ENCODE measurements around the gene TMEM256. TPM values are rescaled to one million over a fixed set of nuclear protein-coding genes. Genes with fewer than 3 reads are reported as not detected.

The TMEM256 gene
- total RNA-seq, 2 donors from 2014 or later = 64.8 to 88.2 TPM

GRCh38 chr17:7356756-7357155, 47.1 kb downstream of the TMEM256 start:
- Mint-ChIP-seq H3K4me3 (no peak overlapping the region), H3K9me3 (no peaks in the 10 kb centered on the region), H3K36me3 (ENCODE audit: insufficient read depth in 2 of 2) (peaks cover 0 to 2% of the 10 kb centered on the region in 2 donors), H3K27ac (no peak overlapping the region), H3K4me1 (ENCODE audit: low read depth) (peaks cover 30% of the 10 kb centered on the region), H3K27me3 (ENCODE audit: low read depth) (peaks cover 11% of the 10 kb centered on the region)
- DNase-seq = no peak
- no peak for ATAC-seq (replicated peaks in 1 of 2)

GRCh38 chr17:7356072-7356549, 47.8 kb downstream of the TMEM256 start:
- Mint-ChIP-seq H3K9me3 (no peaks in the 10 kb centered on the region), H3K27me3 (ENCODE audit: low read depth) (peaks cover 6% of the 10 kb centered on the region)
- peak; percentile 66 to 70 for ATAC-seq (replicated peaks in 1 of 2)

GRCh38 chr17:7355573-7355972, 48.3 kb downstream of the TMEM256 start:
- H3K4me3 Mint-ChIP-seq = peak overlapping the region in 1 of 2 donors; percentile 27
- no peak overlapping the region for H3K27ac Mint-ChIP-seq
- H3K4me1 Mint-ChIP-seq (ENCODE audit: low read depth) = peaks cover 37% of the 10 kb centered on the region
- H3K36me3 Mint-ChIP-seq (ENCODE audit: insufficient read depth in 2 of 2) = peaks cover 2 to 4% of the 10 kb centered on the region in 2 donors
- no peaks in the 10 kb centered on the region for H3K9me3 Mint-ChIP-seq
- DNase-seq = no peak
- ATAC-seq (replicated peaks in 1 of 2) = no peak
- peaks cover 6% of the 10 kb centered on the region for H3K27me3 Mint-ChIP-seq (ENCODE audit: low read depth)

More at GRCh38 chr17:7356072-7356549, 47.8 kb downstream of the TMEM256 start:
- H3K36me3 Mint-ChIP-seq (ENCODE audit: insufficient read depth in 2 of 2) = peaks cover 2 to 4% of the 10 kb centered on the region in 2 donors
- peaks cover 34% of the 10 kb centered on the region for H3K4me1 Mint-ChIP-seq (ENCODE audit: low read depth)
- no peak overlapping the region for H3K4me3 Mint-ChIP-seq
- no peak overlapping the region for H3K27ac Mint-ChIP-seq
- DNase-seq = peak; percentile 91

GRCh38 chr17:7355053-7355452, 48.8 kb downstream of the TMEM256 start, which contains the start of gene TMEM95:
Gene TMEM95, plus strand, starts transcription at chr17:7355156. Its CDS starts 49 bp downstream, at chr17:7355205.
- H3K27ac Mint-ChIP-seq = peak within 1 kb of the TSS; percentile 70
- peaks cover 6% of the 10 kb centered on the region for H3K27me3 Mint-ChIP-seq (ENCODE audit: low read depth)
- no peaks in the 10 kb centered on the region for H3K9me3 Mint-ChIP-seq
- peaks cover 37% of the 10 kb centered on the region for H3K4me1 Mint-ChIP-seq (ENCODE audit: low read depth)
- H3K4me3 Mint-ChIP-seq = peak within 1 kb of the TSS; percentile 29 to 70
- peaks cover 2 to 4% of the 10 kb centered on the region in 2 donors for H3K36me3 Mint-ChIP-seq (ENCODE audit: insufficient read depth in 2 of 2)
- DNase-seq (no peak), ATAC-seq (replicated peaks in 1 of 2) (no peak)

GRCh38 chr17:7354262-7354843, 49.5 kb downstream of the TMEM256 start:
- peak overlapping the region; percentile 29 to 70 for H3K4me3 Mint-ChIP-seq
- H3K9me3 Mint-ChIP-seq = no peaks in the 10 kb centered on the region
- peaks cover 44% of the 10 kb centered on the region for H3K4me1 Mint-ChIP-seq (ENCODE audit: low read depth)
- peaks cover 2 to 4% of the 10 kb centered on the region in 2 donors for H3K36me3 Mint-ChIP-seq (ENCODE audit: insufficient read depth in 2 of 2)
- DNase-seq (peak; percentile 42 to 50), ATAC-seq (replicated peaks in 1 of 2) (peak; percentile 18 to 35)
- peaks cover 6% of the 10 kb centered on the region for H3K27me3 Mint-ChIP-seq (ENCODE audit: low read depth)
- peak overlapping the region; percentile 70 for H3K27ac Mint-ChIP-seq

Other genes starting within 250 kb of the TMEM256 start
- gene ASGR1, start 224.7 kb downstream of the TMEM256 start, total RNA-seq = 1 to 10 TPM; 1.5 to 2.1 TPM
- 10 to 100 TPM; 16.2 to 16.7 TPM for gene DLG4, start 184.3 kb downstream of the TMEM256 start, total RNA-seq
- 100 to 1,000 TPM; 335 to 386 TPM for gene ACADVL, start 184.2 kb downstream of the TMEM256 start, total RNA-seq
- 10 to 100 TPM; 49.5 to 54.8 TPM for gene DVL2, start 169.6 kb downstream of the TMEM256 start, total RNA-seq
- 10 to 100 TPM; 28.9 to 32.2 TPM for gene PHF23, start 164.6 kb downstream of the TMEM256 start, total RNA-seq
- gene GABARAP, start 161.6 kb downstream of the TMEM256 start, total RNA-seq = 100 to 1,000 TPM; 244 to 246 TPM
- 100 to 1,000 TPM; 184 to 186 TPM for gene CTDNEP1, start 152.4 kb downstream of the TMEM256 start, total RNA-seq
- 10 to 100 TPM; 62.1 to 89.5 TPM for gene ELP5, start 151.9 kb downstream of the TMEM256 start, total RNA-seq
- 1 to 10 TPM; 1.9 to 3.1 TPM for gene CLDN7, start 141.6 kb downstream of the TMEM256 start, total RNA-seq
- gene SLC2A4, start 122.4 kb downstream of the TMEM256 start, total RNA-seq = under 1 TPM; 0.07 to 0.17 TPM
- gene YBX2, start 109.5 kb downstream of the TMEM256 start, total RNA-seq = 1 to 10 TPM; 3.6 to 9.5 TPM
- 100 to 1,000 TPM; 547 to 594 TPM for gene EIF5A, start 96.5 kb downstream of the TMEM256 start, total RNA-seq
- gene GPS2, start 88.7 kb downstream of the TMEM256 start, total RNA-seq = 10 to 100 TPM; 50.5 to 50.7 TPM
- 10 to 100 TPM; 35.7 to 37.6 TPM for gene NEURL4, start 74.8 kb downstream of the TMEM256 start, total RNA-seq
- gene ACAP1, start 67.6 kb downstream of the TMEM256 start, total RNA-seq = 100 to 1,000 TPM; 690 to 708 TPM
- 1 to 10 TPM; 4.9 to 5.5 TPM for gene KCTD11, start 51.9 kb downstream of the TMEM256 start, total RNA-seq
- gene TMEM95, start 48.9 kb downstream of the TMEM256 start, total RNA-seq = under 1 TPM in 1 of 2 donors, not detected in 1; 0.34 TPM
- 1 to 10 TPM; 5.5 to 6.5 TPM for gene TNK1, start 23.0 kb downstream of the TMEM256 start, total RNA-seq
- 10 to 100 TPM; 60.5 to 62.6 TPM for gene PLSCR3, start 9.6 kb downstream of the TMEM256 start, total RNA-seq
- gene NLGN2, start 3.7 kb upstream of the TMEM256 start, total RNA-seq = 10 to 100 TPM; 17.4 to 19.8 TPM
- under 1 TPM; 0.58 to 0.67 TPM for gene SPEM1, start 16.2 kb upstream of the TMEM256 start, total RNA-seq
- not detected for gene SPEM2, start 21.5 kb upstream of the TMEM256 start, total RNA-seq
- gene SPEM3, start 24.8 kb upstream of the TMEM256 start, total RNA-seq = not detected
- 10 to 100 TPM; 11.3 to 11.7 TPM for gene TMEM102, start 31.3 kb upstream of the TMEM256 start, total RNA-seq
- 1 to 10 TPM; 4.9 to 5.3 TPM for gene FGF11, start 35.4 kb upstream of the TMEM256 start, total RNA-seq
- 10 to 100 TPM; 25.5 to 26.8 TPM for gene CHRNB1, start 41.0 kb upstream of the TMEM256 start, total RNA-seq
- 10 to 100 TPM; 28.5 to 29.0 TPM for gene ZBTB4, start 75.5 kb upstream of the TMEM256 start, total RNA-seq
- gene SLC35G6, start 77.3 kb upstream of the TMEM256 start, total RNA-seq = under 1 TPM in 1 of 2 donors, not detected in 1; 0.25 TPM
- 100 to 1,000 TPM; 211 to 249 TPM for gene POLR2A, start 80.3 kb upstream of the TMEM256 start, total RNA-seq
- gene TNFSF12, start 145.0 kb upstream of the TMEM256 start, total RNA-seq = 10 to 100 TPM; 23.2 to 25.5 TPM
- gene TNFSF13, start 154.7 kb upstream of the TMEM256 start, total RNA-seq = 1 to 10 TPM; 4.3 to 7.8 TPM
- 10 to 100 TPM; 41.8 to 55.3 TPM for gene SENP3, start 157.8 kb upstream of the TMEM256 start, total RNA-seq
- 10 to 100 TPM; 10.3 to 28.1 TPM for gene CD68, start 175.5 kb upstream of the TMEM256 start, total RNA-seq
- gene MPDU1, start 179.8 kb upstream of the TMEM256 start, total RNA-seq = 10 to 100 TPM; 44.0 to 51.9 TPM
- gene SOX15, start 186.0 kb upstream of the TMEM256 start, total RNA-seq = under 1 TPM; 0.34 to 0.86 TPM
- 10 to 100 TPM; 52.5 to 53.3 TPM for gene FXR2, start 210.8 kb upstream of the TMEM256 start, total RNA-seq
- 10 to 100 TPM; 47.6 to 48.9 TPM for gene SAT2, start 223.7 kb upstream of the TMEM256 start, total RNA-seq
- under 1 TPM in 1 of 2 donors, not detected in 1; 0.63 TPM for gene SHBG, start 226.0 kb upstream of the TMEM256 start, total RNA-seq
- gene ATP1B2, start 246.8 kb upstream of the TMEM256 start, total RNA-seq = under 1 TPM in 1 of 2 donors, not detected in 1; 0.30 TPM